Osteoblast (primary cell): ENCODE results near the gene OBSL1. TPM values are rescaled to one million over a fixed set of nuclear protein-coding genes. Genes with fewer than 3 reads are reported as not detected.

Experiments
- DNase-seq: peaks from one replicate; pipeline ENCODE4 v3.0.0; 2011; ENCODE audit warnings: low spot score, mixed read lengths; ENCODE audit not compliant: insufficient read length; ENCODE audit errors: missing footprints
- H2AFZ ChIP-seq: 2 replicates; pipeline ENCODE4 v1.6.0; 2011; ENCODE audit warnings: mild to moderate bottlenecking, low read length
- H3K27ac ChIP-seq: 2 replicates; pipeline ENCODE4 v1.5.1; 2011; ENCODE audit warnings: mild to moderate bottlenecking, low read depth, low read length, moderate library complexity
- H3K27me3 ChIP-seq: 2 replicates; pipeline ENCODE4 v1.6.0; 2012; ENCODE audit warnings: mild to moderate bottlenecking, control low read depth, inconsistent platforms, low read length, moderate library complexity; ENCODE audit not compliant: insufficient read depth
- H3K36me3 ChIP-seq: 2 replicates; pipeline ENCODE4 v1.5.1; 2011; ENCODE audit warnings: mild to moderate bottlenecking, low read length, control low read depth, moderate library complexity; ENCODE audit not compliant: insufficient read depth
- H3K4me1 ChIP-seq: 2 replicates; pipeline ENCODE4 v1.5.1; 2011; ENCODE audit warnings: mild to moderate bottlenecking, low read length, control low read depth, moderate library complexity; ENCODE audit not compliant: insufficient read depth
- H3K4me2 ChIP-seq: 2 replicates; pipeline ENCODE4 v1.6.0; 2011; ENCODE audit warnings: mild to moderate bottlenecking, low read length; ENCODE audit not compliant: insufficient read depth
- H3K4me3 ChIP-seq: fragments of 200-600 bp; sonication (generic); 3 replicates; pipeline ENCODE4 v1.5.1; 2012; ENCODE audit warnings: mild to moderate bottlenecking, low read length, inconsistent platforms; ENCODE audit not compliant: insufficient read depth
- H3K79me2 ChIP-seq: 2 replicates; pipeline ENCODE4 v1.6.0; 2012; ENCODE audit warnings: mild to moderate bottlenecking, low read length, control low read depth, inconsistent platforms; ENCODE audit not compliant: insufficient read depth
- H3K9me3 ChIP-seq: 2 replicates; pipeline ENCODE4 v1.5.1; 2011; ENCODE audit warnings: low read depth, low read length, control low read depth
- H4K20me1 ChIP-seq: 2 replicates; pipeline ENCODE4 v1.6.0; 2012; ENCODE audit warnings: mild to moderate bottlenecking, low read length, control low read depth; ENCODE audit not compliant: insufficient read depth
- CTCF ChIP-seq: IDR thresholded peaks from 2 replicates; pipeline ENCODE4 v1.5.1; 2011; ENCODE audit warnings: mild to moderate bottlenecking, low read depth, low read length, moderate library complexity; ENCODE audit errors: extremely low read depth
- total RNA-seq: library from RNA; depleted of rRNA; stranded (reverse); fragments of >200 nt; gene quantifications from 2 replicates; pipeline ENCODE4 v1.2.3, GENCODE V29; 2012

The OBSL1 gene
- total RNA-seq, 1 donor: 65.9 TPM

GRCh38 chr2:219537657-219538488 is 33.5 kb downstream of the OBSL1 start:
- Histone ChIP-seq H3K4me1 (peaks cover 11% of the 10 kb centered on the region), H3K27ac (no peak overlapping the region), H3K4me3 (no peak overlapping the region), H3K79me2 (peaks cover 23% of the 10 kb centered on the region), H4K20me1 (peaks cover 34% of the 10 kb centered on the region), H3K36me3 (peaks cover 25% of the 10 kb centered on the region), H3K9me3 (no peaks in the 10 kb centered on the region), H2AFZ (no peak overlapping the region), H3K4me2 (no peak overlapping the region), H3K27me3 (peaks cover 4% of the 10 kb centered on the region)
- no peak for DNase-seq
- no peak for TF ChIP-seq CTCF

GRCh38 chr2:219536967-219537366 is 34.4 kb downstream of the OBSL1 start:
- peaks cover 15% of the 10 kb centered on the region for H3K79me2 ChIP-seq
- peaks cover 3% of the 10 kb centered on the region for H3K4me1 ChIP-seq
- H3K36me3 ChIP-seq: peaks cover 25% of the 10 kb centered on the region
- H3K27ac ChIP-seq: no peak overlapping the region
- peaks cover 25% of the 10 kb centered on the region for H4K20me1 ChIP-seq
- DNase-seq: no peak
- no peak overlapping the region for H3K4me2 ChIP-seq
- no peak overlapping the region for H2AFZ ChIP-seq
- H3K4me3 ChIP-seq: no peak overlapping the region
- H3K9me3 ChIP-seq: no peaks in the 10 kb centered on the region
- TF ChIP-seq CTCF: no peak
- peaks cover 4% of the 10 kb centered on the region for H3K27me3 ChIP-seq

- Histone ChIP-seq H3K4me3 (no peak overlapping the region), H3K4me1 (no peaks in the 10 kb centered on the region), H3K36me3 (peaks cover 24% of the 10 kb centered on the region), H4K20me1 (peaks cover 22% of the 10 kb centered on the region), H3K9me3 (no peaks in the 10 kb centered on the region), H3K79me2 (peaks cover 10% of the 10 kb centered on the region), H3K27me3 (peaks cover 4% of the 10 kb centered on the region), H2AFZ (no peak overlapping the region), H3K4me2 (no peak overlapping the region), H3K27ac (no peak overlapping the region)
- no peak for TF ChIP-seq CTCF
- no peak for DNase-seq
Measured at GRCh38 chr2:219536425-219536824, 34.9 kb downstream of the OBSL1 start.

GRCh38 chr2:219533930-219534661 is 37.2 kb downstream of the OBSL1 start:
- peaks cover 16% of the 10 kb centered on the region for H3K27me3 ChIP-seq
- no peaks in the 10 kb centered on the region for H3K79me2 ChIP-seq
- DNase-seq: no peak
- H2AFZ ChIP-seq: no peak overlapping the region
- H3K4me2 ChIP-seq: no peak overlapping the region
- H3K9me3 ChIP-seq: no peaks in the 10 kb centered on the region
- TF ChIP-seq CTCF: no peak
- no peak overlapping the region for H3K27ac ChIP-seq
- peaks cover 4% of the 10 kb centered on the region for H3K36me3 ChIP-seq
- no peak overlapping the region for H3K4me3 ChIP-seq
- peaks cover 4% of the 10 kb centered on the region for H3K4me1 ChIP-seq
- H4K20me1 ChIP-seq: peaks cover 8% of the 10 kb centered on the region
